HG03175 (cell line): ENCODE data around the gene RPL10.

ENCODE experiments used
- ATAC-seq: cut with Tn5 transposase; IDR thresholded peaks from one replicate; pipeline ENCODE4 v1.9.1; 2021; ENCODE audit warnings: mild to moderate bottlenecking, moderate library complexity; ENCODE audit not compliant: unreplicated experiment

The RPL10 gene

GRCh38 chrX:154397888-154398667 is at the start of gene RPL10:
Gene RPL10, plus strand, starts transcription at chrX:154398377. Its CDS starts 143 bp downstream, at chrX:154398520.
- peak; percentile 83 for ATAC-seq

- ATAC-seq: no peak
These were observed 49.4 kb upstream of the RPL10 start for GRCh38 chrX:154348646-154349358.

- no peak for ATAC-seq
These were observed 48.7 kb upstream of the RPL10 start for GRCh38 chrX:154349359-154349935.

DNA sequence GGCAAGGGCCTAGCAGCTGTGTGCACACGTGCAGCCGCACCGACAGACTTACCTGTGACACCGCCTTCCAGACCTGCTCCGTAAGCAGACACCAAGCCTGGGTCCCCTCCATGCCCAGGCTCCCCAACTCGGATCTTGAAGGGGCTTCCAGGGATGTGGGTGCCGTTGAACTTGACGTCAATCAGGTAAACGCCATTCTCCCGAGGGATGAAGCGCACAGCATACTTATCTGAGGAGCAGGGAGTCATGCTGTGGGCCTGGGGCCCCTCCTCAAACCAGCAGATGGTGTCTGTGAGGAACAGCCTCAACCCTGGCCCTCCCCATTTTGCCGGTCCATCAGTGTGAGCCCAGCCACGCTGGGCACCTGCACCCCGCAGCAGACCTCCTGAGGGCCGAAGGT is 48.2 kb upstream of the RPL10 start:
- no peak for ATAC-seq

- no peak for ATAC-seq
These were observed 47.6 kb upstream of the RPL10 start for GRCh38 chrX:154350429-154351182.

DNA sequence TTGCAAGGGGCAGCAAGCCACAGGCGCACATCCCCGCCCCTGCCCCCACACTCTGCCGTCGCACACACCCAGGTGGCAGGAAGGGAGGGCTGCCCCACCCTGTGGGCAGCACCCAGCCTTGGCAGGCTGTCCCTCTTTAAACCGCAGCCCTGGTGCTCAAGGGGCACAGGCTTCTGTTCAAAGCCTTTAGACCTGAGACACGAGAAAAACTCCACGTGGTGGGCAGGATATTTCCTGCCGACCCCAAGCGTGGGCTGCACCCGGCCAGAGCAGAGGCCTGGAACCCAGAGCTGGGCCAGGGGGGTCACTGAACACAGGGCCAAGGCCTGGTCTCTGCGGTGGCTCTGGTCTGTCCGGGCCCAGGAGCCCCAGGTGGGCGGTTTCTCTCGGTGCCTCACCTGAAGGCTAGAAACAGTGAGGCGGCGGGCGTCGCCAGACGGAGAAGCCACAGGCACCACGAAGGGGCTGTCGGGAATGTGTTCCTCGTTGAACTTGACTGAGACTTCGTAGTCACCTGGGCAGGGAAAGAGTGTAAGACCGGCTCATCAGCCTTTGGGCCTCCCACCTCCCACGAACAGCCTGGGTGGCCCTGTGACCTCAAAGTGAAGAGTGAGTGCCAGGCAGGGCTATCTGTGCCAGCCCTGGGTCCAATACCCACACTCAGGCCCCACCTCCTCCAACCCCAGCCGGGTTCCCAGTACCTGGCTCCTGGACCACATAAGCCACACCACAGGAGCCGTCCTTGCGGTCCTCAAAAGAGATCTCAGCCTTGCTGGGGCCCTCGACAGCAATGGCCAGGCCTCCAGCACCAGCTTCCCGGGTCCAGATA is 46.8 kb upstream of the RPL10 start:
- no peak for ATAC-seq

DNA sequence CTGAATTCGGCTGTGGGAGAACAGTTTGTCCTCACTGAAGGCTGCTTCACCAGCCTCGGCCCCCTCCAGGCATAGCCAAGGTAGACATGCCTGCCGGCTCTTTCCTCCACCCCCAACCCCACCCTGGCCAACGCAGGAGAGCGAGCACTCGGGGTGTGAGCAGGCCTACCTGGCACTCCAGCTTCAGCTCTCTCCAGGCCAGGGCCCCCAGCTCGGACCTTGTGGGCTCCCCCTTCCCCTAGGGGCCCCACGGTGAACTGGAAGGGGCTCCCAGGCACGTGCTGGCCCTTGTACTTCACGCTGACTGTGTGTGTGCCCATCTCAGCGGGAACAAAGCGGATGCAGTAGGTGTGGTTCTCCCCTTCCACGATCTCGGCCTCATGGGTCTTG is 46.2 kb upstream of the RPL10 start:
- no peak for ATAC-seq

GRCh38 chrX:154352466-154352865 is 45.7 kb upstream of the RPL10 start:
- ATAC-seq: no peak

DNA sequence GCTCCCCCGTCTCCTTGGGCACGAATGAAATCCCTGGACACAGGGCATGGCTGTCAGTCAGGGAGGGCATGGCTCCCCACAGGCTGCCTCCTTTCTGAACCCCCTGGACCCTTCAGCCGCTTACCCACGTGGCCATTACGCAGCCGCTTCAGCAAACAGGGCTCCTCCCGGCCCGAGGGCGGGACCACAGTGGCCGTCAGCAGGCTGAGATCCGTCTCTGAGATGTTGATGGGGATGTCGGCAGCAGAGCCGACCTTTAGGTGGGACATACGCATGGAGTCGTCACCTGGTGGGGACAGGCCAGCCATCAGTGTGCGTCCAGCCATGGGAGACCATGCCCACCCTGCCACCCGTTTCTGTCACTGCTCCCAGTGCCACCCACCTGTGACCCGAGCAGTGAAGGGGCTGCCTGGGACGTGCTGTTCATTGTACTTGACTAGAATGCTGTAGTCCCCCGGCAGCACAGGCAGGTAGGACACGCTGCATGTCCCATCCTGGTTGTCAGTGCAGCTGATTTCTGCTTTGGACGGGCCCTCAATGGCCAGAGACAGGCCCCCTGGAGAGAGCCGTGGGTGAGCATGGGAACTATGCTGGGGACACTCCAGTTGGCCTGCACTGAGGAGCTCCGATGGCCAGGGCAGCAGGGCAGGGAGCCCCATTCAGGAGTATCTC is 44.9 kb upstream of the RPL10 start:
- no peak for ATAC-seq

DNA sequence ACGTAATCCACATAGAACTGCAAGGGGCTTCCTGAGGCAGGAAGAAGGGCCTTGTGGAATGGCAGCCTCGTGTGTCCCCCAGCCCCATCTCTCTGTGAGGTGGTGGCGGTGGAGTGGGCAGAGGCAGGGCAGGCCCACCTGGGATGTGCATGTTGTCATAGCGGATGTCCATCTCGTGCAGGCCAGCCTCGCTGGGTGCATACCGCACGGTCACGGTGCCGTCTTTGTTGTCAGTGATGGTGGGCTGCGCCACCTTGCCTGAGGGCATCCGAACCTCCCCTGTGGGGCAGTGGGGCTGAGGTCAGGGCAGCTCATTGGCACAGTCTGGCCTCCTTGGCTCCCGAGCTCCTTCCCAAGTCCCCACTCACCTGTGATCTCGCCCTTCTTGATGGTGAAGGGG is 44.2 kb upstream of the RPL10 start:
- no peak for ATAC-seq

- ATAC-seq: no peak
These were observed 43.7 kb upstream of the RPL10 start for GRCh38 chrX:154354516-154354915.

DNA sequence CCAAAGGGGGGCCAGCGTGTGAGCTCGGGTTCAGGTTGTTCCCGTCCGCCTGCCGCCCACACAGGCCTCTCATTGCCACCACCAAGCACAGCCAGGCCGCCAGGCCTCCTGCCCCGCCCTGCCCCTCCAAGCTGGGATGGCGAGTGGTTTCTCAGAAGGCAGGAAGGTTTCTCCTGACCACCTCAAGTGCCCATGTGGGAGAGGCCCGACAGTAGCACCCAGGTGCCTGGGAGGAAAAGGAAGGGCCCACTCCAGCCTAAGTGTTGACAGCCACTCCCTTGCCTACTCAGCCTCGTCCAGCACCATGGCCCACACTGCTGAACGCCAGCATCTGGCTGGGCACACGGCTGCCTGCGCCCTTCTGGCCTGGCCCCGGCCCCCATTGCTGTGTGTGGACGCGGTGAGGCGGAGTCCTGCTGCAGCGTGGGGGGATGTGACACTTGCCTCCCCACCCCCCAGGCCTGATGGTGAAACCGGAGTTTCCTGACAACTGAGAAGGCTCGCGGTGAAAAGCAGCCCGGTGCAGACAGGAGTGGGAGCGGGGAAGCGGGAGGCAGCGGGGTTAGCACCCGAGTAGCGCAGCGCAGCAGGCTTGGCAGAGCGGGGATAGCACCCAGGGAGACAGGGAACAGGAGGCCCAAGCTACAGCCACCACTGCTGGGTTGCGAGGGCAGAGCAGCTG is 42.9 kb upstream of the RPL10 start:
- no peak for ATAC-seq

DNA sequence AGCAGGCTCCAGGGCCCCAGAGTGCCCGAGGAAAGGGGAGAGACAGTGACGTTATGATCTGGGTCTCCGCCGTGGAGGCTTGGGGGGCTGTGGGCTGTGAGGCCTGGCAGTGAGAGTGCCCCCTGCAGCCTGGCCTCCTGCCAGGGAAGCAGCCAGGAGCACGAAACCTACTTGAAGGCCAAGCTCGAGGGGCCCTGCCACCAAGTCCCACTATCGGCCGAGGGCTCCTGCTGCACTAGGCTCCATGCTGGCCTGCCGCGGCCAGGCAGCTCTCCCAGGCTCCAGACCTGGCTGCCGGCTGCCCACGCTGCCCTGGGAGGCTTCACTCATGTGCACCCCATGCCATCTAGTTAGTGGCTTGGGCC is 42.4 kb upstream of the RPL10 start:
- no peak for ATAC-seq

DNA sequence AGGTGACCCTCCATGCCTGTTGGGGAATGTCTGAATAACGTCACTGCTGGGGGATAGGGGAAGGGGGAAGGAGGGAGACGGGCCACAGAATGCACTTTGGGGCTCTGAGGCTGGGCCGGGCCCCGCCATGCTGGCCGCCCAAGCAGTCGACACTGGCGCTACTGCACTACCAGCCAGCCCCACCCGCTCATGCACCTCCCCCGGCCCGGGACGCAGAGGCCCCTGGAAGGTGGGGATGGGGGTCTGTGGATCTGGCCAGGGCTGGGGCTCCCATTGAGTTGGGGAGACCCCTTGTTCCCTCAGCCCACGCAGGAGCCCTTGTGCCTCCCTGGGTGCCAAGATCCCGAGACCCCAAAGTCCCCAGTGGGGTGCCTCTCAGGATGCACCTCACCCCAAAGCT is 41.6 kb upstream of the RPL10 start:
- ATAC-seq: no peak

GRCh38 chrX:154357205-154357604 is 41.0 kb upstream of the RPL10 start:
- ATAC-seq: no peak

DNA sequence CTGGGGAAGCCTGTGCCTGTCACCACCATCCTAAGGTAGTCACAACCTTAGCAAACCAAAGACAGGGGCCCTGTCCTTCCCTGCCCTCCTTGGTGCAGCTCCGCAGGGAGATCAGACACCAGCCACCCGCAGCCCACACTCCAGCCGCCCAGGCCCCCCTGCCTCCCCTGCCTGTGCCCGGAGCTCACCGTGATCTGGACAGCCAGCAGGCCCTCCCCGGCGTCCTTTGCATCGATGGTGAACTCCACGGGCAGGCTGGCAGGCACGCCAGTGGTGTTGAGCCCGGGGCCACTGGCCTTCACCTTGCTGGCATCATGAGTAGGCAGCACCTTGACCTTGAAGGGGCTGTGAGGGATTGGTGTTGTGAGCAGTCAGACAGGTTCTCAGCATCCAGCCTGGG is 40.2 kb upstream of the RPL10 start:
- no peak for ATAC-seq

DNA sequence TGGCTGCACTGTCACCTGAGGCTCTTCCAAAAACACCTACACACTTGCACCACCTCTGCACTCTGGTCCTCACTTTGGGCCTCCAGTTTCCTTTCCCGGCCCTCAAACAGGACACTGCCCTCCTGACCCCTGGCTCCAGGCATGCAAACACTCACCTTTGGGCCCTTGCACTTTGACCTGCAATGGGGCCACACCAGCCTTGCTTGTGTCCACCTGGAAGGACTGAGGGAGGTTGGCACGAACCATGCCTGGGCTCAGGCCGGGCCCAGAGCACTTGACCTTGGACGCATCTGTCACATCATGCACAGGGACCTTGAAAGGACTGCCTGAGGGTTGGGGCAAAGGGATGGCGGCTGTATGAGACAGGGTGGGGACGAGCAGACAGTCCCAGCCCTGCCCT is 39.3 kb upstream of the RPL10 start:
- no peak for ATAC-seq

- no peak for ATAC-seq
These were observed 38.6 kb upstream of the RPL10 start for GRCh38 chrX:154359362-154360154.
